ENCODE results near the gene SH3BP4. TPM values are rescaled to one million over a fixed set of nuclear protein-coding genes. Genes with fewer than 3 reads are reported as not detected.

The SH3BP4 gene
- total RNA-seq, 1 donor from 2014 or later = 36.7 TPM

DNA sequence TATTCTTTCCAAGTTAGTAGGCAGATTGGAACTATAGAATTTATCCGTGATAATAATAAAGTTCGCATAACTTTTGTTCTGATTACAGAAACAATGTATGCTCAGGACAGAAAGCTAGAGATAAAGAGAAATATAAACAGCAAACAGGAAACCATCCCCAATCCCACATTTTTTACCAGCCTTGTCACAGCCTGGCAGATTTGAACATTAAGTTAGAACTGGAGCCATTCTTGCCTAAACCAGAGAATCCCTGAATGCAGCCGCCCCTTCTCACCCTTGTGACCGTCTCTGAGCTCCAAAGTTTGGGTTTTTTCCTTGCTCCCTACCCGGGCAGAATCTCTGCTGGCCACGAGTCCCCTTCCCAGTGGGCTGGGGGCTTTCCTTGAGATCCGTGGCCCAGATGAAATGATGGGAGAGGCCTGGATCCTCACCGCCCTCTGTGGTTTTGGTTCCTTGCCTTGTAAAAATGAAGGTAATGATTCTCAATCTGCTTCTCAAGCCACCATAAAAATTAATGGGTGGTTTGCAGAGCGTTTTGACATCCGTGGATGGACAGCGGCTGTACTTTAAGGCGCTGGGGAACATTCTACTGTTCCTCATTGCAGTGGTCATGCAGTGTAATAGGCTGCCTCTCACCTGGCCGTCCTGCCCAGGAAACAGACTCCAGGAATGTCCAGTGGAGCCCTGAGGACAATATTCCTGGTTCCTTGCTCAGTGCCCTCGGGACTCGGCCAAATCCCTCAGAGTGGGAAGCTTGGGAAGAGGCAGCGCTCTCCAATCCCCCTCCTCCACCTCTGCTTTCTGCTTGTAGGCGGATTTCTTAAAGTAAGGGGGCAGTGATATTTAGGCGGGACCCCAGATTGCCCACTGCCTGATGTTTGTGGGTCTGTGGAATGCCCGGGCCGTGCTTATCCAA lies 1.6 kb downstream of the SH3BP4 start:
- TF ChIP-seq, protein P1, sequence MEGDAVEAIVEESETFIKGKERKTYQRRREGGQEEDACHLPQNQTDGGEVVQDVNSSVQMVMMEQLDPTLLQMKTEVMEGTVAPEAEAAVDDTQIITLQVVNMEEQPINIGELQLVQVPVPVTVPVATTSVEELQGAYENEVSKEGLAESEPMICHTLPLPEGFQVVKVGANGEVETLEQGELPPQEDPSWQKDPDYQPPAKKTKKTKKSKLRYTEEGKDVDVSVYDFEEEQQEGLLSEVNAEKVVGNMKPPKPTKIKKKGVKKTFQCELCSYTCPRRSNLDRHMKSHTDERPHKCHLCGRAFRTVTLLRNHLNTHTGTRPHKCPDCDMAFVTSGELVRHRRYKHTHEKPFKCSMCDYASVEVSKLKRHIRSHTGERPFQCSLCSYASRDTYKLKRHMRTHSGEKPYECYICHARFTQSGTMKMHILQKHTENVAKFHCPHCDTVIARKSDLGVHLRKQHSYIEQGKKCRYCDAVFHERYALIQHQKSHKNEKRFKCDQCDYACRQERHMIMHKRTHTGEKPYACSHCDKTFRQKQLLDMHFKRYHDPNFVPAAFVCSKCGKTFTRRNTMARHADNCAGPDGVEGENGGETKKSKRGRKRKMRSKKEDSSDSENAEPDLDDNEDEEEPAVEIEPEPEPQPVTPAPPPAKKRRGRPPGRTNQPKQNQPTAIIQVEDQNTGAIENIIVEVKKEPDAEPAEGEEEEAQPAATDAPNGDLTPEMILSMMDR (IDR thresholded peaks at IDR 0.05) = no peak
- no peak for DNase-seq (ENCODE audit: low spot score in 2 of 2)
- Histone ChIP-seq H3K27me3 (no peaks in the 10 kb centered on the region), H3K9me3 (no peaks in the 10 kb centered on the region), H3K36me3 (no peaks in the 10 kb centered on the region), H3K4me1 (peaks cover 3 to 8% of the 10 kb centered on the region in 2 donors), H3K4me3 (peak overlapping the region; percentile 73 to 96), H3K27ac (peak overlapping the region; percentile 77 to 80)
- intact Hi-C loops (cut with DNase I) = loop anchor here (2.0 to 5.0 kb wide), 2 partner anchors 97 to 131 kb away; no protein-coding TSS in a partner anchor

DNA sequence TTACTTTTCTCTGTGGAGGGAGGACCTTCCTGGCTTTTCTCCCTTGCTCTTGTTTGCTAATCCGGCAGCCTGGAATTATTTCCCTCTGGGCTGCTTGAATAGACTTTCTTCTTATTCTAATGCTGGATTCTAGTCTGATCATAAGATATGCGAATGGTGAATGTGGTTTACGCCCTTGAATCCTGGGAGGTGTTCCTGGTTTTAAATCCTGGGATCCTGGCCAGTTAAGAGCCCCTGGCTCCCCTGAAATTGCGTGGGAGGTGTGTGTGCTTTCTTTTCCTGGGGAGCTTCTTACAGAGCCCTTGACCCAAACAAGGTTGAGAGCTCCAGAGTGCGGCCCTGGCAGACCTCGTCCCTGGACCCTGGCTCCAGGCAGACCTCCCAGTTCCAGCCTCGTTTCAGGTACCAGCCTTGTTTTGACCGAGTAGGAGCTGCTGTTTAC lies 2.8 kb downstream of the SH3BP4 start:
- H3K27me3 ChIP-seq = no peaks in the 10 kb centered on the region
- DNase-seq (ENCODE audit: low spot score in 2 of 2) = no peak
- peaks cover 3 to 8% of the 10 kb centered on the region in 2 donors for H3K4me1 ChIP-seq
- H3K9me3 ChIP-seq = no peaks in the 10 kb centered on the region
- intact Hi-C loops (cut with DNase I) = loop anchor here (5.0 kb wide), 1 partner anchor 132 kb away; no protein-coding TSS in a partner anchor
- TF ChIP-seq, protein P1 (IDR thresholded peaks at IDR 0.05) = no peak
- H3K4me3 ChIP-seq = no peak overlapping the region
- no peak overlapping the region for H3K27ac ChIP-seq
- no peaks in the 10 kb centered on the region for H3K36me3 ChIP-seq

DNA sequence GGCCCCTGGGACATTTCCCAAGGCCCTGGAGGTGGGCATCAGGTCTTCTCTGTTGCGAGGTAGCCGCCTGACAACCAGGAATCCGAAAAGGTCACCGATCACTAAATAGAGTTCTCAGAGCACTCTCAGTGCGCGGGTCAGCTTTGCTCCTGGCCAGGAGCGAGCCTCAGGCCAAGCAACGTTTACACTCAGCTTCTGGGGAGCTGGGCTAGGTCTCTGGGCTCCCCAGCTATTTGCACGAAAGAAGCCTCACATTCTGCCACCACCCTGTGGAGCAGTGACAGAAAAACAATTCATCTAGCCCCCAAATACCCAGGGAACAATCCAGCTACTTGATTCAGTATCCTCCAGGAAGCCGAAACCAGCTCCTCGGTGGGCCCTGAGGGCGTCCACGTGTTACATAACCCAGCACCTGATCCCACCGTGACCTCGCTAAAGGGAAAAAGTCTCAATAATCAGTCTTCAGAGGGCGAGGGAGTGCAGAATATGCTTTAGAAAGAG lies 3.3 kb downstream of the SH3BP4 start:
- H3K9me3 ChIP-seq = no peaks in the 10 kb centered on the region

DNA sequence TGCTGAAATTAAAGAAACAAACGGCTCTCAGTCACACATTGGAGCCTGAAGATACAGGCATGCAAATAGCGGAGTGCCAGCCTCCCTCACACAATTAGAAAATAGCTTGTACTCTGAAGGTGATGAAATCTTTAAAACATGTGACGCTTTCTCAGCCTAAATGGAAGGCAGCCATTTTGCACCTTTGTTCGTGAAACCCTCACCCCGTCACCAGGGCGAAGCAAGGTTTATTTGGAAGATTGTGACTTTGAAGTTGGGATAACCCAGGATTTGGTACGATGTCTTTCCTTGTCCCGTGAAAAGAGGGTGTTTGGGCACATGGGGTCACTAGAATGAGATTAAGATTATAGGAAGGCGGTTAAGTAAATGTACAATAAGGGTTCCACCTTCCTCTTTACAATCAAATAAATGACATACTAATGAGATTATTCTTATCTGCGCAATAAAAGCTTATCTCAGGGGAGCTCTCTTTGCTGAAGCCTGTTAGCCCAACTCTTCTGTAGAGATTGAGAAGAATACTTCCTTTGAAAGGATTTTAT lies 4.2 kb downstream of the SH3BP4 start:
- intact Hi-C loops (cut with DNase I) = no loop called here
- H3K36me3 ChIP-seq = no peaks in the 10 kb centered on the region
- H3K27me3 ChIP-seq = no peaks in the 10 kb centered on the region
- no peaks in the 10 kb centered on the region for H3K9me3 ChIP-seq
- DNase-seq (ENCODE audit: low spot score in 2 of 2) = no peak
- H3K4me3 ChIP-seq = no peak overlapping the region
- peaks cover 0 to 8% of the 10 kb centered on the region in 2 donors for H3K4me1 ChIP-seq
- TF ChIP-seq, protein P1 (IDR thresholded peaks at IDR 0.05) = no peak
- H3K27ac ChIP-seq = no peak overlapping the region

More for the DNA sequence above, 3.3 kb downstream of the SH3BP4 start:
- Histone ChIP-seq H3K36me3 (no peaks in the 10 kb centered on the region), H3K4me3 (no peak overlapping the region), H3K4me1 (peaks cover 3 to 8% of the 10 kb centered on the region in 2 donors), H3K27ac (no peak overlapping the region), H3K27me3 (no peaks in the 10 kb centered on the region)
- intact Hi-C loops (cut with DNase I) = no loop called here
- DNase-seq (ENCODE audit: low spot score in 2 of 2) = no peak
- TF ChIP-seq, protein P1 (IDR thresholded peaks at IDR 0.05) = no peak

DNA sequence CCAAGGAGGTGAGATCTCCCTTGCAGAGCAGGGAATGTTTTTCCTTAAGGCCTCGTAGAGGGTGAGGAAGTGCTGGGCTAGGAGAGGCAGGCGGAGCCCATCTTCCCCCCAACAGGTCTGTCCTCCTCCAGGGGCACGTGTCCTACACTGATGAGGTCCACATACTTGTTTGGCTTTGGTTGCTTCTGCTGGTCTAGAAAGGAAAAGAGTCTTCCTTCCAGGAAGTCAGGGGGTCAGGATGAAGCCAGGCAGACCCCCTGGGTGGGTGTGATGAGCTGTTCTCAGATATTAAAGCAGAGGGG lies 6.0 kb downstream of the SH3BP4 start:
- Histone ChIP-seq H3K4me3 (no peak overlapping the region), H3K4me1 (peaks cover 0 to 8% of the 10 kb centered on the region in 2 donors), H3K27me3 (no peaks in the 10 kb centered on the region), H3K9me3 (no peaks in the 10 kb centered on the region), H3K36me3 (no peaks in the 10 kb centered on the region), H3K27ac (no peak overlapping the region)
- no peak for DNase-seq (ENCODE audit: low spot score in 2 of 2)
- TF ChIP-seq, protein P1 (IDR thresholded peaks at IDR 0.05) = no peak
- intact Hi-C loops (cut with DNase I) = no loop called here
